ENCODE results near the gene PLXNA4. TPM values are rescaled to one million over a fixed set of nuclear protein-coding genes. Genes with fewer than 3 reads are reported as not detected.
"Not testable (repeated sequence)": the region's sequence is repeated elsewhere in the genome, so short reads cannot be mapped to it uniquely, and the experiment has no call there.

Gene PLXNA4
- total RNA-seq, 1 donor from 2014 or later = 0.38 TPM

DNA sequence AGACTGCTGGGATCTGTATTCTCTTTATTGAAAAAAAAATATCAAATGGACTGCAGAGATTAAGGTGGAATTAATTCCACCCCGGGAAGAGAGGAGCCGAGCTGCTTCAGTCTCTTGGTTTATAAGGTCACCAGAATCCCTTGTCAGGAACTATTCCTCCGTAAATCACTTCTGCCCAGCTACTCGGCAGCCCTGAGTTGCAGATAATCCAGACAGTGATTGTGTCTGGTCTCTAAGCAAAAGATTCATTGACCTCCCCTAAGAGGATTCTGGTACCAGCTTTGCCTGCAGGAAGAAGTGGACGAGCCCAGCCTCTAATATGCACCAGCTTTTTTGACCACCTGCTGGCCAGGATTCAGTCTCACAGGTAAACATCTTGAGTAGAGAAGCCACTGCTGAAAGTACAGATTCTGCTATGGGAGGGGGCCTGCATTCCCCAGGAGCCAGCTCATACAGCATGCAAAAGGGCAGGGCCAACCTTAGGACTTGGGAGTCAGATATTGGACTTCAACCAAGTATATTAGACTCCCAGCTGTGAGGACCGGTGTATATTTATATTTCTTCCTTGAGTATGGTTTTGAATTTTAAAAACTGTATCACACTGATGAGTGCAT lies 27.1 kb upstream of the PLXNA4 start:
- H3K27me3 Mint-ChIP-seq = peaks cover 11% of the 10 kb centered on the region
- TF ChIP-seq, protein P1, sequence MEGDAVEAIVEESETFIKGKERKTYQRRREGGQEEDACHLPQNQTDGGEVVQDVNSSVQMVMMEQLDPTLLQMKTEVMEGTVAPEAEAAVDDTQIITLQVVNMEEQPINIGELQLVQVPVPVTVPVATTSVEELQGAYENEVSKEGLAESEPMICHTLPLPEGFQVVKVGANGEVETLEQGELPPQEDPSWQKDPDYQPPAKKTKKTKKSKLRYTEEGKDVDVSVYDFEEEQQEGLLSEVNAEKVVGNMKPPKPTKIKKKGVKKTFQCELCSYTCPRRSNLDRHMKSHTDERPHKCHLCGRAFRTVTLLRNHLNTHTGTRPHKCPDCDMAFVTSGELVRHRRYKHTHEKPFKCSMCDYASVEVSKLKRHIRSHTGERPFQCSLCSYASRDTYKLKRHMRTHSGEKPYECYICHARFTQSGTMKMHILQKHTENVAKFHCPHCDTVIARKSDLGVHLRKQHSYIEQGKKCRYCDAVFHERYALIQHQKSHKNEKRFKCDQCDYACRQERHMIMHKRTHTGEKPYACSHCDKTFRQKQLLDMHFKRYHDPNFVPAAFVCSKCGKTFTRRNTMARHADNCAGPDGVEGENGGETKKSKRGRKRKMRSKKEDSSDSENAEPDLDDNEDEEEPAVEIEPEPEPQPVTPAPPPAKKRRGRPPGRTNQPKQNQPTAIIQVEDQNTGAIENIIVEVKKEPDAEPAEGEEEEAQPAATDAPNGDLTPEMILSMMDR (IDR thresholded peaks at IDR 0.05; ENCODE audit: unreplicated experiment) = peak; percentile 16
- no peak for DNase-seq (ENCODE audit: low spot score, unreplicated experiment)
- no peak overlapping the region for H3K27ac Mint-ChIP-seq
- H3K36me3 Mint-ChIP-seq (ENCODE audit: insufficient read depth) = no peaks in the 10 kb centered on the region
- H3K4me3 Mint-ChIP-seq (ENCODE audit: low read depth) = no peak overlapping the region
- no peaks in the 10 kb centered on the region for H3K4me1 Mint-ChIP-seq (ENCODE audit: low read depth)
- no peaks in the 10 kb centered on the region for H3K9me3 Mint-ChIP-seq (ENCODE audit: low read depth)

DNA sequence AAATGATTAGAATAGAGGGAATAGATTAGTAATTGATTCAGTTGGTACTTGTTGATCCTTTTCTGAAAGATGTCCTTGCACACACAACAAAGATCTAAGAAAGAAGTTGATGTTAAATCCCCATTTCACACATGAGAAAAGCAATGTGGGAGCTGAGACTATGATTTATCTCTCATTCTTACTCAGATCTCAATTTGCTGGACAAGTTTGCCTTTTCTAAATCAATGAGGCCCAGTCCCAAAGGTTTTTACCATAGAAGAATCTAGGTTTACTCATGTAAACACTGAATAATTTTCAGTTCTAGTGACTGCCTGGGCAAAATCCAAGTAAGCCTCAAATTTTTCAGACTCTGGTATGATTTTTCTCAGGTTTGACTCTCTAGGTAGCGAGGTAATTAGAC lies 25.5 kb upstream of the PLXNA4 start:
- H3K4me1 Mint-ChIP-seq (ENCODE audit: low read depth) = no peaks in the 10 kb centered on the region
- H3K27me3 Mint-ChIP-seq = peaks cover 11% of the 10 kb centered on the region
- no peaks in the 10 kb centered on the region for H3K9me3 Mint-ChIP-seq (ENCODE audit: low read depth)
- H3K36me3 Mint-ChIP-seq (ENCODE audit: insufficient read depth) = no peaks in the 10 kb centered on the region
- H3K4me3 Mint-ChIP-seq (ENCODE audit: low read depth) = no peak overlapping the region
- DNase-seq (ENCODE audit: low spot score, unreplicated experiment) = no peak
- TF ChIP-seq, protein P1 (IDR thresholded peaks at IDR 0.05; ENCODE audit: unreplicated experiment) = no peak
- H3K27ac Mint-ChIP-seq = no peak overlapping the region

DNA sequence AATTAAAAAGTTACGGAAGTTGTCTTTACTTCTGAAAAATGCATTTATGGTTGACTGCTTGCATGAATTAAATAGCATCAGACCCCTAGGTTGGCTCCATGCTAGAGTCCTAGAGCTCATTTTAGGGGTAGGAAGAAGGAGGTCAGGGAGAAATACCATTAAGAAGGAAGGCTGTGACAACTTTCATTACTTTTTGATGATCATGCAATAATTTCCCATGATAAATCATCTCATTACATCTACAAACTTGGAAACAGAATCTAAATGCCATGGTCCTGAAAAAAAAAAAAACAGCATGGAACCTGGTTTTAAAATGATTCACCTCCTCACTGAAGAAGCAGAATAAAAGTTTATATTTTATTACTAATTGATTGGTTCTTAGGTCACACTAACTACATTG lies 20.3 kb upstream of the PLXNA4 start:
- no peak for DNase-seq (ENCODE audit: low spot score, unreplicated experiment)
- Mint-ChIP-seq H3K27me3 (peaks cover 27% of the 10 kb centered on the region), H3K27ac (no peak overlapping the region), H3K4me3 (ENCODE audit: low read depth) (no peak overlapping the region), H3K4me1 (ENCODE audit: low read depth) (no peaks in the 10 kb centered on the region), H3K36me3 (ENCODE audit: insufficient read depth) (no peaks in the 10 kb centered on the region), H3K9me3 (ENCODE audit: low read depth) (no peaks in the 10 kb centered on the region)
- TF ChIP-seq, protein P1 (IDR thresholded peaks at IDR 0.05; ENCODE audit: unreplicated experiment) = no peak

DNA sequence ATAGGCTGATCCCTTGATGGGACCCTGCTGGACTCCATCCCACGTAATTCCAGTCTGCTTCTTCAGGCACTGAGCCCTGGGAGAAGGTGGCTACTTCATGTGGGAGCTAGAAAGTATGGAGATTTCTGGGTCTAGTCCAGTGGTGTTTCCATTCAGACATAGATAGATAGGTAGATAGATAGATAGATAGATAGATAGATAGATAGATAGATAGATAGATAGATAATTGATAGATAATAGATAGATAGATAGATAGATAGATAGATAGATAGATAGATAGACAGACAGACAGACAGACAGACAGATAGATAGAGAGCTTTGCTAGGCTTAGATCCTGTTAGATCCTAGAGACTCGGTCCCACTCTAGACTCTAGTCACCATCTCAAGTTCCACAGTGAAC lies 18.5 kb upstream of the PLXNA4 start:
- H3K27me3 Mint-ChIP-seq = peaks cover 38% of the 10 kb centered on the region
- H3K27ac Mint-ChIP-seq; H3K9me3 Mint-ChIP-seq (ENCODE audit: low read depth); H3K4me1 Mint-ChIP-seq (ENCODE audit: low read depth); DNase-seq (ENCODE audit: low spot score, unreplicated experiment); H3K4me3 Mint-ChIP-seq (ENCODE audit: low read depth); H3K36me3 Mint-ChIP-seq (ENCODE audit: insufficient read depth): not testable (repeated sequence)

DNA sequence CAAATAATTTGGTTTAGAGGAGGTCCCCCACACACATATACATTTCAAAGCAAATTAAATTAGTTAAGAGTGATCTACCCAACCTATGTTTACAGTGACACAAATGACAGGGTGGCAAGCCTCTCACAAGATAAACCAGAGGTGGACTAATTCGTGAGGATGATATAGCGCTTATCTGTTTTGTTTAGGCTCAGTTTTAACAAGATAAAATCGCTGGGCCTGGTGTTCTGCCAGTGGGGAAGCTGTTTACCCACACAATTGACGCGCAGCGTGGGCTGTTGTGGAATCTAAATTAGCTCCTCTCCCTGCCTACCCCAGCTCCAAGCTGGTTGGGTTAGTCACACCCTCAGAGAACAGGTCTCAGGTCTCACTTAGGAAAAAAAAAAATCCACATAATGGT lies 16.7 kb upstream of the PLXNA4 start:
- Mint-ChIP-seq H3K27ac (no peak overlapping the region), H3K9me3 (ENCODE audit: low read depth) (no peaks in the 10 kb centered on the region), H3K27me3 (peaks cover 45% of the 10 kb centered on the region), H3K36me3 (ENCODE audit: insufficient read depth) (no peaks in the 10 kb centered on the region), H3K4me1 (ENCODE audit: low read depth) (no peaks in the 10 kb centered on the region), H3K4me3 (ENCODE audit: low read depth) (no peak overlapping the region)
- no peak for DNase-seq (ENCODE audit: low spot score, unreplicated experiment)
- TF ChIP-seq, protein P1 (IDR thresholded peaks at IDR 0.05; ENCODE audit: unreplicated experiment) = no peak

DNA sequence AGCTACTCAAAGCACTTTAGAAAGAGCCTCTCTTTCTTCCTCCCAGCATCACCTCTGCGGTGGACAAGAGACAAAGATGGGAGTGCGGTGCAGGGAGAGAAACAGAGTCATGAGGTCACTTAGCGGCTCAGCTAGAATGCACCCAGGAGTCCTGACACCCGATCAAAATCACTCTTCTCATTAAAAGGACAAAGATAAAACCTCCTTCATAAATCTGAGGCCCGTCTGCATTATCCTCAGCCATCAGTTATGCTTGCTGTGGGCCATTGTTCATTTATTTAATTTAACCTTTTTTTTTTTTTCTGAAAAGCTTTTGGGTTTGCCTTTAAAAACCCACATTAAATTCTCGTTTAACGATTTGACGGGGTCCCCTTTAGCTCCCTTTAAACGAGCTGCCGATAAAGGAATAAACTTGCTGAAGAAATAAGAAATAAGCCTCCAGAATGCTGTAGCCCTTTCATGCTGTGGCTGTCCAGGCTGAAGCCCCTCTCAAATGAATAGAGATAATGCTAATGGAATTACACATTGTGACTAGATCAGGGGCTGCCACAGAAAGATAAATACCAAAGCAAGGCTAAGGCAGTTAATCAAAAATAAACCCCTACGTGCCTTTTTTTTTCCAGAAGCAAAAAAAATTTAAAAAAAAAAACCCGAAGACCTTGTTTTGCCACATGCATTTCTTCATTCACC lies 16.1 kb upstream of the PLXNA4 start:
- Mint-ChIP-seq H3K36me3 (ENCODE audit: insufficient read depth) (no peaks in the 10 kb centered on the region), H3K9me3 (ENCODE audit: low read depth) (no peaks in the 10 kb centered on the region), H3K27ac (no peak overlapping the region), H3K4me1 (ENCODE audit: low read depth) (no peaks in the 10 kb centered on the region), H3K27me3 (peaks cover 48% of the 10 kb centered on the region), H3K4me3 (ENCODE audit: low read depth) (no peak overlapping the region)
- no peak for DNase-seq (ENCODE audit: low spot score, unreplicated experiment)
- TF ChIP-seq, protein P1 (IDR thresholded peaks at IDR 0.05; ENCODE audit: unreplicated experiment) = no peak

Measured in progenitor cell of endocrine pancreas (in vitro differentiated cells).